G401 (cell line): Measurements from ENCODE around the gene DZIP1. TPM values are rescaled to one million over a fixed set of nuclear protein-coding genes. Genes with fewer than 3 reads are reported as not detected.
A peak's percentile ranks its signal among the peaks of the same experiment; 100 is the strongest.
"Not testable (repeated sequence)": the region's sequence is repeated elsewhere in the genome, so short reads cannot be mapped to it uniquely, and the experiment has no call there.

Experiments
- DNase-seq: peaks from one replicate; pipeline ENCODE4 v3.0.0-alpha.2; 2015; ENCODE audit warnings: low spot score
- in situ Hi-C: cut with HindIII; loops from 2 replicates; pipeline ENCODE4 v1.10.0; 2016; ENCODE audit warnings: low sequenced_read_pairs, mixed read lengths
- total RNA-seq: library from RNA; depleted of rRNA; stranded (reverse); fragments of >200 nt; shearing (Covaris generic); gene quantifications from 2 replicates; pipeline ENCODE4 v1.2.3, GENCODE V29; 2014; rRNA removed

The DZIP1 gene
- total RNA-seq = 41.6 and 75.1 TPM in 2 replicates

DNA sequence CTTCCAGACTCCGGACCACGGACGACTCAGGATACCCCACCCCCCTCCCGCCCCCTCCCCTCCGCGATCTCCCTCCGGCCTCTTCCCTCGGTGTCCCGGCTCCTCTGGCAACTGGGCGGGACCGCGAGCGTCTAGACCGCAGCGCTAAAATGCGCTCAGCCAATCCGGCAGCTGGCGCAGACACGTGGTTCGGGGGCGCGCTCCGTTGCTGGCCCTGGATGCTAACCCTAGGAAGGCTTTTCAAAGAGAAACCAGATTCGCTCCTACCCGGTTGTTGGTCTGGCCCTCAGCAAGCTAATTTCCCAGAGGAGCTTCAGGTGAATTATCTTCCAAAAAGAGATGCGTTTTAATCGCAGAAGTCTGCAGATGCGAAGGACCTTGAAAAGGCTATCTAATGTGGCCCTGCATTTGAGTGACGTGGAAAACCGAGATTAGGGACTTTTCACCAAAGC lies at the start of gene DZIP1:
Gene DZIP1 (minus strand): TSS at position 106 of the 452 bp plus-strand sequence. CDS start 2,677 bp downstream, outside the sequence.
- in situ Hi-C loops = no loop called here
- peak; percentile 88 for DNase-seq

- DNase-seq, in situ Hi-C loops: not testable (repeated sequence)
Observed at GRCh38 chr13:95690986-95691385, 46.5 kb upstream of the DZIP1 start.

DNA sequence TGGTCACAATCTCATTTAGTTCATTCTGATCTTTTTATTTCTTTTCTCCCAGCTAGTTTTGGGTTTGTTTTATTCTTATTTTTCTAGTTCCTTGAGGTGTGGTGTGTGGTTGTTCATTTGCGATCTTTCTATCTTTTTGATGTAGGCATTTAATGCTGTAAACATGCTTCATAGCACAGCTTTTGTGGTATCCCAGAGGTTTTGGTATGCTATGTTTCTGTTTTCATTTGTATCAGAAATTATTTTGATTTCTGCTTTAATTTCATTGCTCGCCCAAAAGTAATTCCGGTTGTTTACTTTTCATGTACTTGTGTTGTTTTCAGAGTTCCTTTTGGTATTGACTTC lies 45.0 kb upstream of the DZIP1 start:
- in situ Hi-C loops = no loop called here
- DNase-seq = no peak

DNA sequence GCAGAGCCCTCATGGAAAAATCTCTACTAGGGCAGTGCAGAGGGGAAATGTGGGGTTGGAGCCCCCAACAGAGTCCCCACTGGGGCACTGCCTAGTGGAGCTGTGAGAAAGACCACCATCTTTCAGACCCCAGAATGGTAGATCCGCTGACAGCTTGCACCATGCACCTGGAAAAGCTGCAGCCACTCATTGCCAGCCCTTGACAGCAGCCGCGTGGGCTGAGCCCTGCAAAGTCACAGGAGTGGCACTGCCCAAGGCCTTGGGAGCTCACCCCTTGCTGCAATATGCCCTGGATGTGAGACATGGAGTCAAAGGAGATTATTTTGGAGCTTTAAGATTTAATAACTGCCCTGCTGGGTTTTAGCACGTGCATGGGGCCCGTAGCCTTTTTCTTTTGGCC lies 40.5 kb upstream of the DZIP1 start:
- in situ Hi-C loops, DNase-seq: not testable (repeated sequence)

DNA sequence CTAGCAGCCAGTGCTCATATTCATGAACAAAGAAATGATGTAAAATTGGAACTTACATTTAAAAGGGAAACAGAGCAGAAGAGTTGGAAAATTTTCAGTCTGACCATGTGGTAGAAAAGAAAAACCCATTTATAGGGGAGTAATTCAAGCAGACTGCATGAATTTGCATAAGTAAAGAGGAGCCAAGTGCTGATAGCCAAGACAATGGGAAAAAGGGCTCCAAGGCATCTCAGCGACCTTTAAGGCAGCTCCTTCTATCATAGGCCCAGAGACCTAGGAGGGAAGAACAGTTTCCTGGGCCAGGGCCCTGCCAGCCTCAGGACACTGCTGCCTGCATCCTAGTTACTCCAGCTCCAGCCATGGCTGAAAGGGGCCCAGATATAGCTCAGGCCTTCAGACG lies 39.9 kb upstream of the DZIP1 start:
- in situ Hi-C loops = no loop called here
- DNase-seq = no peak

DNA sequence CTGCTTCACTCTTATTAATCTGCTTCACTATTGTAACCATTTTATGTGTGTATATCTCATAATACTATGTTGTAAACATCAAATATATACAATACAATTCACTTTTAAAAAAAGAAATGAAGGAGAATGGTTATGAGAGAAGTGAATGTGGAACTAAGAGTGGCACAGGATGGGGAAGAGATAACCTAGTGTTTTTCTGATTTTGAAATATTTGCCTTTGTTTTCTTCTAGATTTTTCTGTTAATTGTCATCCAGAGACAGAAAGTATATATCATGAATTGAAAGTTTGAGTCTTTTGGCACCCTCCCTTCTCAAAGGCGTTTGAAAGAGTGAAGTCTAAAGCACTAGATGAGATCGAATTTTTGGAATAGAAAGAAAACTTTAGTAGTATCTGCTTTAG lies 35.2 kb upstream of the DZIP1 start:
- DNase-seq = no peak
- in situ Hi-C loops = no loop called here

- no peak for DNase-seq
- in situ Hi-C loops = no loop called here
Observed at GRCh38 chr13:95678967-95679366, 34.5 kb upstream of the DZIP1 start.

DNA sequence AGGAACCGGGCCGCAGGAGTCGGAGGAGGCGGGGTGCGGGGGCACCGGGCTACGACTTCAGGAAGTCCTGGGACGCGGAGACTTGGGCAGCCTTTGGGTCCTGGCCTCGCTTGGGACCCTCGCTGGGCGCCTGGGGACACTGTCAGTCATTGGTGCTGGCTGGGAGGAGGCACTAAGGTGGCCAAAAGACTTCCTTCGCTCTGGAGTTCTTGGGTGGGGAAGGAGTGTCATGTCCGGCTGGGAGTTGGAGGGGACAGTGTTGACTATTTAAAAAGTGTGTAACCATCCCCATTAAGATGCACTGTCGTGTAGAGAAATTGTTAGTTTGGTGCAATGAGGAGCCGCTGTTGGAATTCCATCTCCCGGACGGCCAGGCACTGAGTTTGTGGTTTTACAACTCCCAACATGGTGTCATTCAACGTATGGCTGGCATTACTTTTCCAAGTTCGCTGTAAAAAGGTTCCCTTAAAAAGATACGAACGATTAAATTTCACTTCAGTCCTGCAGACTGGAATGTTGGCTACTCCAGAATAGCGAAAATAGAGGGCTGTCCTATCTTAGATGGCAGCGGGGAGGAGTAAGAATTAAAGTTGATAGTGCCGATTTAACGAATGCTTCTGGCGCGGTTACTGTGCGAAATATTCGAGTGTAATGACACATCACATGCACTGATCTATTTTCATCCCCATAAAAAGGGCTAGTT lies 33.2 kb upstream of the DZIP1 start:
- DNase-seq = peak; percentile 20
- in situ Hi-C loops = no loop called here

DNA sequence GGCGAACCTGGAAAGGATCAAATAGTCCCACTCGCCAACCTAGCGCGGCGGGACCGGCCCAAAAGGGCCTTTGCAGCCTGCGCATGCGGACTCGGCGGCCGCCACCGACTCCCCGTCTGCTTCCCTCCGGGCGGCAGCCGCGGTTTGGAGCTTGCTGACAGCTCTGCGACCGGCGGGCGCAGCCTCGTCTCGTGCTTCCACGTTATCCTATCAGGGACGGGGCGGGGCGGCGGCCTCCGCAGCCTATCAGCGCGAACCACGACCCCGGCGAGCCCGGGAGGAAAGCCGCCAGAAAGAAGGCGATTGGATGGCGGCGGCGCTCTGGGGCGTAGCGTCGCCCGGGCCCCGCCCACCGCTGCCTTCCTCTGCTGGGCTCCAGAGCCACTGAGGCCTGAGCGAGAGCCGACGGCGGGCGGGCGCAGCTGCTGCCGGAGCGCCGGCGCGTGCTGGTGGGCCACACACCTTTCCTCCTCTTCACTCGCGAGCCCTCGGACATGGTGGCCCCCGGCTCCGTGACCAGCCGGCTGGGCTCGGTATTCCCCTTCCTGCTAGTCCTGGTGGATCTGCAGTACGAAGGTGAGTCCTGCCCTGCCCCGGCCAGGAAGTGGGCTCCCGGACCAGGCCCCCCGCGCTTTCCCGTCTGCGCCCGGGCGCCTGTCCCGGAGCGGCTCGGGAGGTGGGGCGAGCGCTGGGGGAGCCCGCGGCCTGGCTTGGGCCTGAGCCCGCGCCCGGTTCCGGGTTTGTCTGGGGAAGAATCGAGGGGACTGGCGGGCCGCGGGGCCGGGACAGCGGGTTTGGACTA lies 32.5 kb upstream of the DZIP1 start, which contains the start of gene DNAJC3:
Gene DNAJC3 (plus strand): TSS at position 378 of the 802 bp plus-strand sequence. CDS start 117 bp downstream, at position 495.
- DNase-seq = peak; percentile 97
- in situ Hi-C loops = no loop called here

GRCh38 chr13:95676105-95676761 lies 31.7 kb upstream of the DZIP1 start:
- in situ Hi-C loops = no loop called here
- no peak for DNase-seq

DNA sequence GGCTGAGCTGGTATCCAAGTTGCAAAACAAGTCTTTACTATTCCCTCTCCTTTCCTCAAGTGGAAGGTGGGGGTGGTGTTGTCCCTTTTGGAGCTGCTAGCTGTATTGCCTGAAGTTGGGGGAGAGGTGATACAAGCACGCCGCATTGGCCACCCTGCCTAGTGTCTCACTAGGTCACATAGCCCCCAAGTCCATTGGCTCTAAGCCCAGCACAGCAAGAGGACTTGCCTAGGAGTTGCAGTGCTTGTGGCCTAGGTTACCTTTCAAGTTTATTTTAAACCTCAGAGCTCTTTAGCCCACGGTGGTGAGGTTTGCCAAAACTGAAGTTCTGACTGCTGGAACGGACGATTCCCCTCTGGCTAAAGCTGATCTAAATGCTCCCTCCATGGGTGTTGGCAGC lies 27.1 kb upstream of the DZIP1 start:
- DNase-seq = no peak
- in situ Hi-C loops = no loop called here

DNA sequence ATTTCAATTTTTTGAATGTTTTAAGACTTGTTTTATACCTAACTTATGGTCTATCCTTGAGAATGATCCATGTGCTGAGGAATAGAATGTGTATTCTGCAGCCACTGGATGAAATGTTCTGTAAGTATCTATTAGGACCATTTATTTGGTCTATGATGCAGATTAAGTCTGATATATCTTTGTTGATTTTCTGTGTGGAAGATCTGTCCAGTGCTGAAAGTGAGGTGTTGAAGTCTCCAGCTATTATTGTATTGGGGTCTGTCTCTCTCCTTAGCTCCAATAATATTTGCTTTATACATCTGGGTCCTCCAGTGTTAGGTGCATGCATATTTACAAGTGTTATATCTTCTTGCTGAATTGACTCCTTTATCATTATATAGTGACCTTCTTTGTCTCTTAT lies 22.7 kb upstream of the DZIP1 start:
- DNase-seq, in situ Hi-C loops: not testable (repeated sequence)

- in situ Hi-C loops = no loop called here
- peak; percentile 45 for DNase-seq
Observed at GRCh38 chr13:95660981-95661581, 16.6 kb upstream of the DZIP1 start.

- in situ Hi-C loops = no loop called here
- no peak for DNase-seq
Observed at GRCh38 chr13:95659500-95659899, 15.0 kb upstream of the DZIP1 start.

- in situ Hi-C loops = no loop called here
- no peak for DNase-seq
Observed at GRCh38 chr13:95656386-95657015, 12.0 kb upstream of the DZIP1 start.

- in situ Hi-C loops = no loop called here
- no peak for DNase-seq
Observed at GRCh38 chr13:95652821-95653220, 8.3 kb upstream of the DZIP1 start.

DNA sequence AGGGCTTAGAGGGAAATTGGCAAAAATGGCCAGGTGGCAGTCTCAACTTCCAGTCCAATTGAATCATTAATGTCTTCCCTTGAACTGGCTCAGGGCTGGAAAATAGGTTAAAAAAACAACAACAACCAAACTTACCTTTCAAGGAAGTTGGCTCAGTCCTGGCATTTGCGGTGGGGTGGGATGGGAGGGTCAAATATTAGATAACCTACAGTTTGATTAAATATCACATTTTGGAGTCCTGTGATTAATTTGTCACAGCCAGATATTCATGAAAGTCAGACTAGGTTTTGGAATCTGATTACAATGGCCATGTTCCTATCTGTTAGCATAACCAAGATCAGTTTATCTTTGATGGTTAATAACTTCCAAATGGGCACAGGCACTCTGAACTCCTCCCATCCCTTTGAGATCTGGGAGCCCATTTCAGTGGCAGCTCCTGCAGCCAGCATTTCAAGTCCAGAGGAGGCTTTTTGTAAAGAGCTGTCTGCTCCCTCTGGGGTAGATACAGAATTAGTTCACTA lies 7.8 kb upstream of the DZIP1 start:
- in situ Hi-C loops = no loop called here
- DNase-seq = no peak

- no peak for DNase-seq
- in situ Hi-C loops = no loop called here
Observed at GRCh38 chr13:95650696-95651095, 6.2 kb upstream of the DZIP1 start.

- no peak for DNase-seq
- in situ Hi-C loops = no loop called here
Observed at GRCh38 chr13:95647321-95647720, 2.8 kb upstream of the DZIP1 start.
